ENCODE results near the gene ATCAY.
"Not testable (repeated sequence)": the region's sequence is repeated elsewhere in the genome, so short reads cannot be mapped to it uniquely, and the experiment has no call there.

Gene ATCAY

GRCh38 chr19:3950871-3951861 lies 70.7 kb downstream of the ATCAY start:
- Histone ChIP-seq H3K27ac (peak overlapping the region; percentile 92), H3K9me3 (ENCODE audit: severe bottlenecking) (no peaks in the 10 kb centered on the region), H3K27me3 (ENCODE audit: insufficient read depth, low read depth, severe bottlenecking) (no peaks in the 10 kb centered on the region), H3K4me3 (ENCODE audit: low read depth, low read length) (peak overlapping the region; percentile 47), H3K36me3 (peaks cover 24% of the 10 kb centered on the region)
- DNase-seq: peak; percentile 64
- TF ChIP-seq CTCF (IDR thresholded peaks at IDR 0.05; ENCODE audit: low read depth, low read length): no peak

GRCh38 chr19:3952755-3953276 lies 72.3 kb downstream of the ATCAY start:
- not testable (repeated sequence) for DNase-seq

GRCh38 chr19:3954107-3954506 lies 73.6 kb downstream of the ATCAY start:
- no peak for DNase-seq
- no peak for TF ChIP-seq CTCF (IDR thresholded peaks at IDR 0.05; ENCODE audit: low read depth, low read length)
- Histone ChIP-seq H3K27me3 (ENCODE audit: insufficient read depth, low read depth, severe bottlenecking) (no peaks in the 10 kb centered on the region), H3K4me3 (ENCODE audit: low read depth, low read length) (no peak overlapping the region), H3K36me3 (peaks cover 49% of the 10 kb centered on the region), H3K27ac (no peak overlapping the region), H3K9me3 (ENCODE audit: severe bottlenecking) (no peaks in the 10 kb centered on the region)

More at GRCh38 chr19:3952755-3953276, 72.3 kb downstream of the ATCAY start:
- Histone ChIP-seq H3K27ac (peak overlapping the region; percentile 7; the same call in 1 of the 2 replicates), H3K36me3 (peaks cover 36% of the 10 kb centered on the region)
- not testable (repeated sequence) for H3K4me3 ChIP-seq (ENCODE audit: low read depth, low read length); H3K27me3 ChIP-seq (ENCODE audit: insufficient read depth, low read depth, severe bottlenecking); H3K9me3 ChIP-seq (ENCODE audit: severe bottlenecking)

DNA sequence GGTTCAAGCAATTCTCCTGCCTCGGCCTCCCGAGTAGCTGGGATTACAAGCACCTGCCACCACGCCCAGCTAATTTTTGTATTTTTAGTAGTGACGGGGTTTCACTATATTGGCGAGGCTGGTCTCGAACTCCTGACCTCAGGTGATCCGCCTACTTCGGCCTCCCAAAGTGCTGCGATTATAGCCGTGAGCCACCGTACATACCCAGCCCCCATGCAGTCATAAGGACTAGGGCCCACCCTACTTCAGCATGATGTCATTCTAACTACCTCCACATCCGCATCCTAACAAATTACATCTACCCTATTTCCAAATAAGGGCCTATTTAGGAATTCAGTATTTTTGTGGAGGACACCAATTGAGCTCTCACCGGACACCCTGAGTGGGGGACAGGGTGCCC lies 74.8 kb downstream of the ATCAY start:
- H3K27ac ChIP-seq; H3K27me3 ChIP-seq (ENCODE audit: insufficient read depth, low read depth, severe bottlenecking); H3K9me3 ChIP-seq (ENCODE audit: severe bottlenecking); H3K4me3 ChIP-seq (ENCODE audit: low read depth, low read length); DNase-seq: not testable (repeated sequence)
- peaks cover 60% of the 10 kb centered on the region for H3K36me3 ChIP-seq

- DNase-seq: no peak
- no peaks in the 10 kb centered on the region for H3K27me3 ChIP-seq (ENCODE audit: insufficient read depth, low read depth, severe bottlenecking)
- TF ChIP-seq CTCF (IDR thresholded peaks at IDR 0.05; ENCODE audit: low read depth, low read length): no peak
- no peaks in the 10 kb centered on the region for H3K9me3 ChIP-seq (ENCODE audit: severe bottlenecking)
- no peak overlapping the region for H3K27ac ChIP-seq
- H3K36me3 ChIP-seq: peaks cover 64% of the 10 kb centered on the region
- no peak overlapping the region for H3K4me3 ChIP-seq (ENCODE audit: low read depth, low read length)
Observed at GRCh38 chr19:3955688-3956087, 75.2 kb downstream of the ATCAY start.

DNA sequence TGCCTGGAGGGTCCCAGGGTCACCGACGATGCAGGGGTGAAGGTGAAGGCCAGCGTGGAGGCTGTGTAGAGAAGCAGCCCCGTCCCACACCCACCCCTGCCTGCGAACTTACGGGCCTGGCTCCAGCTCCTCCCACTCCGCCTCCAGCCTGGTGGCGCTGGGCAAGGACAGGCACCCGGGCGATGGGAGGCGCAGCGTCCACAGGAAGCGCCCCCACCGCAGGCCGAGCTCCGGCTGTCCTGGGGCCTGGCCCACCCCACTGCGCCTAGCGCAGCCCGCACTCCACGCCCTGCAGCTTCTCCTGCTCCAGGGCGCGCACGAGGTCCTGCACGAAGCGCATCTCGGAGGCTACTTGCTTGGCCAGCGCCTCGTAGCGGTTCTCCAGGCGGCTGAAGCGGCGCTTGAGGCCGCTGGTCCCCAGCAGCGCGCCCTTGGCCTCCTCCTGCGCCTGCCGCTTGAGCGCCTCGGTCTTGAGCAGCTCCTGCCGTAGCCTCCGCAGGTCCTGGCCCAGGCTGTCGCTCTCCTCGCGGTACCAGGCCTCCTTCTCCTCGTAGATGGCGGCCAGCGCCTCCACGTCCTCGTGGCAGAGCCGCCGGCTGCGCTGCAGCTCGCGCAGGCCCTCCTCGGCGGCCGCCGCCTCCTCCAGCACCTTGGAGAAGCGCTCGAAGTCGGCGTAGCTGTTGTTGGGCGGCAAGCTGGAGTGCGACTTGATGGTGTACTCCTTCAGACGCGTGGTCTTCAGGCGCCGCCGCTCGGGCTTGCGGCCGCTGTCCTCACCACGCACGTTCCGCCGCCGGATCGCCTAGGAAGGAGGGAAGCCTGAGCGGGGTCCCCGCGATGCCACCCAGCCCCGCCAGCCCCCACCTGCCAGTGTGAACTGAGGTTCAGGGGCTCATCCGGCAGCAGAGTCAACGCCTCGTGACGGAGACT lies 78.6 kb downstream of the ATCAY start:
- H3K27me3 ChIP-seq (ENCODE audit: insufficient read depth, low read depth, severe bottlenecking): no peaks in the 10 kb centered on the region
- peaks cover 90% of the 10 kb centered on the region for H3K36me3 ChIP-seq
- no peak overlapping the region for H3K27ac ChIP-seq
- DNase-seq: no peak
- no peak for TF ChIP-seq CTCF (IDR thresholded peaks at IDR 0.05; ENCODE audit: low read depth, low read length)
- H3K4me3 ChIP-seq (ENCODE audit: low read depth, low read length): no peak overlapping the region
- H3K9me3 ChIP-seq (ENCODE audit: severe bottlenecking): no peaks in the 10 kb centered on the region

Data from WERI-Rb-1 (cell line).